Cardiac septum (tissue), 1 donor: ENCODE results near the gene DECR2. TPM values are rescaled to one million over a fixed set of nuclear protein-coding genes. Genes with fewer than 3 reads are reported as not detected.
A peak's percentile ranks its signal among the peaks of the same experiment; 100 is the strongest.

Source experiments
- DNase-seq: peaks from one replicate; pipeline ENCODE4 v3.0.0-alpha.2; 2020; ENCODE audit warnings: low spot score
- intact Hi-C: fragments of 100-400 bp; cut with DNase I; formaldehyde crosslinking; loops from one replicate; pipeline ENCODE4 v1.14.0; 2022
- total RNA-seq: library from RNA; stranded (reverse); fragmentation: NEBNext Ultra II Directional; extraction: Animal tissue kit (Norgen Biotek cat#: 25700); gene quantifications from one replicate; pipeline ENCODE4 v1.2.1, GENCODE V29; 2021
- donor health status: DM: no; HTN: no; CAD: no.

Gene DECR2
- total RNA-seq, 1 donor from 2014 or later: 11.6 TPM

DNA sequence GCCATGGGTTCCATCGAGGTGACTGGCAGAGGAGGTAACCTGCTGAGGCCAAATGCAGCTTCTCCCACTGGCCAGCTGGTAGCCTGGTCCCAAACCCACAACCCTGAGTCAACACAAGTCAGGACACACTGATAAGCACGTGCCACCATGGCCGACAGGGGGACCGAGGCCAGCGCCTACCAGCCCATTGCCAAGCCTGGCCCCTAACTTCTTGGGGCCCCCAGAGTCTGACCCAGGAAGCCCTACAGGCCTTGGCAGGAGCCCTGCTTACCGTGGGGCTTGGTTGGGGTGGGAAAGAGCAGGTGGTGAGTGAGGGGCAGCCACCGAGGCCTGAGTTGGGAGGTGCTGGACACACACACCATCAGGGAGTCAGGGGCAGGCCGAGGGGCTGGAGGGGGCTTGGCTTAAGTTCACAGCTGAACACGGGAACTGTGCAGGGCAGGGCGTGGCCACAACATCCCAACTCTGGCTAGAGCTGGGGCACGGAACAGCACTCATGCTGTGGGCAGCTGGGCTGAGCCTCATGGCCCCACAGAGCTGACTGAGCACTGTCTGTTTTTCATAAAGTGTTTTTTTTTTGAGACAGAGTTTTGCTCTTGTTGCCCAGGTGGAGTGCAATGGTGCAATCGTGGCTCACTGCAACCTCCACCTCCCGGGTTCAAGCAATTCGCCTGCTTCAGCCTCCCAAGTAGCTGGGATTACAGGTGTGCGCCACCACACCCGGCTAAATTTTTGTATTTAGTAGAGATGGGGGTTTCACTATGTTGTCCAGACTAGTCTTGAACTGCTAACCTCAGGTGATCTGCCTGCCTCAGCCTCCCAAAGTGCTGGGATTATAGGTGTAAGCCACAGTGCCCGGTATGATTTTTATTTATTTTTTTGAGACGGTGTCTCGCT, 36.8 kb upstream of the DECR2 start:
- no peak for DNase-seq
- intact Hi-C loops: no loop called here

DNA sequence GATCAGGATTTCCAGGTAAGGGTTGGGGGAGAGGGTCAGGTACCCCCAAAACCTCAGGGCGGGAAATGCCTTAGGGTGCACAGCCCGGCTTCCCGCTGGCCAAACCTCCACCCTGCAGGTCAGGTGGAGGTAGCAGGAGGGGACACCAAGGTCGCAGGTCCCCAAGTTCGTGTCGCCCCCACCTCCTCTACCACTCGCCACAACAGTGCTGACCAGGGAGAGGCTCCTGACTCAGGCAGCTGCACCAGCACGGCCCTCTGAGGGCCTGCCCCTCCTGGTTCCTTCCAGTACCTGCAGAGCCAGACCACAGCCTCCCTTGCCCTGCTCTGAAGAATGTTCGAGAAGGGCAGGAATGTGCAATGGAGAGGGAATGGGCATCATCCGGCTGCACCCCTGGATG, 35.2 kb upstream of the DECR2 start:
- intact Hi-C loops: no loop called here
- DNase-seq: no peak

DNA sequence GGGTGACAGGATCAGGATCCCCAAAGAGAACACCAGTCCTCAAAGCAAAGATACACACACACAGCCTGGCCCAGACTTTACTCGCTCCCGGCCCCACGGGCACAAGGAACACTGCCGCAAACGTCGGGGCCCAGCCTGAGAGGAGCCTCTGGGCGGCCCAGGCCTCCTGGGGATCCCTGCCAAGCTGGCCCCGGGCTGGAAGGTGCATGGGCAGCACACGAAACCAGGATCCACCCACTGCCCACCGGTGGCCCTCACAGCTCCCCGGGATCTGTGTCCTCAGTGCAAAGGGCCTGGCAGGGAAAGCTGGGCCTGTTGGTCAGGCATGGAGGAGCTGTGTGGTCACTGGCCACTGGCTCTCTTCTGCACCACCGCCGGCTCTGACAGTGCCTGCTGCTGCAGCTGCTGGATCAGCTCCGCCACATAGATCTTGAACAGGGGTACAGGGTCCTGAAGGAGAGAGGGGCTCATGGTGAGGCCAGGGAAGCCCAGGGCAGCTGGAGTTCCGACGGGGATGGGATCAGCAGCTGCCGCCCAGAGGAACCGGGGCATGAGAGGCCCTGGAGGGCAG, 34.3 kb upstream of the DECR2 start:
- DNase-seq: no peak
- intact Hi-C loops: no loop called here

DNA sequence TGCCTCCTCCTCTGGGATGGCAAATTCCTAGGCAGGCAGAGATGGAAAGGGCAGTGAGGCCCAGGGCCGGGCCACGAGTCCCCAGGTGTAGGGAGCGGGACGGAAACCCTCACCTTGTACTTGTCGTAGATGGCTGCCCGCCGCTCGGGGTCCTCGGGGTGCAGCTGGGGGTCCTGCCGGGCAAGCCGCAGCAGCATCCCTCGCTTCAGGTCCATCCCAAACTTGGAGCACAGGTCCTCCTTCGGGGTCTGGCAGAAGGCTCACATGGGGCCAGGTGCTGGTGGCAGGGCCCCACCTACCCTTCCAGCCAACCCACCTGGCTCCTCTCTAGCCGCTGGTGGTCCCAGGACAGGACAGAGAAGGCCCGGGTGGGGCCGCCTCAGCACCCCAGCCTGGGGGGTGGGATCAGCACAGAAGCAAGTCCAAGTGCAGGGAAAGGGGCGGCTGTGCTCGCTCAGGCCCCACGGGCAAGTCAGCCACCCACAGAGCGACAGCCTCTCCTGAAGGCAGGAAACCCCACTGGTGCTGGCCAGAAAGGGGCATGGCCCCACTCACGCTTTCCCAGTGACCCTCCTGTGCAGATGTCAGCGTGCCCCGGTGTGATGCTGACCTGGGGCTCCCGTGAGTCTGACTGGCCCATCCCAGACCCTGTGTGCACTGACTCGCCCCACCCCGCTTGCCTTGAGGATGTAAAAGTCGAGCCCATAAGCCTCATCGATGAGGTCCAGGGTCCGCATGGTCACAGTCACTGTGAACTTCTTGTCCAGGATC, 33.1 kb upstream of the DECR2 start:
- no peak for DNase-seq
- intact Hi-C loops: no loop called here

DNA sequence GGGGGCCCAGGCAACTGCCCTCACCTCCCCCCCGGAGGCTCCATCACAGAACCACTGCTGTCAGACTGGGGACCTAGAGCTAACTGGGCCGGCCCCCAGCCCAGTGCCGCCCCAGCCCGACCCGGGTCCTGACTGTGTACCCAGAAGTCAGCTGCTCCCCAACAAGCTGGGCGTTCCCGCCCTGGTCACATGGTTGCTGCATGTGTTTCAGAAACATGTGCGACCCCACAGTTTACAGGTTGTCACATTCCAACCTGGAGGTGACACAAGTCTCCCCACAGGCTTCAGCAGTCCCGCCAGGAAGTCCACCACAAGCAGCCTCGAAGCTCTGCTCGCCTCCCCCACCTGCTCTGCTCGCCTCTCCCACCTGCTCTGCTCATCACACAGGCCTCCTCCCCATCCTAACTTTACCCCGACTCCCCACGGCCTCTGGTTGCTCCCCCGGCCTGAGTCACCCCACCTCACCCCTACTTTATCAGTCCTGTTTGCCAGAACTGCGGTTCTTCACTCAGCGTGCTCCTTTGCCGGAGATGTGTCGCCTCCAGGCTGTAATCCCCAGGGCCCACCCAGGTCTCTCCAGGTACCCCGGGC, 32.3 kb upstream of the DECR2 start:
- intact Hi-C loops: no loop called here
- DNase-seq: no peak

DNA sequence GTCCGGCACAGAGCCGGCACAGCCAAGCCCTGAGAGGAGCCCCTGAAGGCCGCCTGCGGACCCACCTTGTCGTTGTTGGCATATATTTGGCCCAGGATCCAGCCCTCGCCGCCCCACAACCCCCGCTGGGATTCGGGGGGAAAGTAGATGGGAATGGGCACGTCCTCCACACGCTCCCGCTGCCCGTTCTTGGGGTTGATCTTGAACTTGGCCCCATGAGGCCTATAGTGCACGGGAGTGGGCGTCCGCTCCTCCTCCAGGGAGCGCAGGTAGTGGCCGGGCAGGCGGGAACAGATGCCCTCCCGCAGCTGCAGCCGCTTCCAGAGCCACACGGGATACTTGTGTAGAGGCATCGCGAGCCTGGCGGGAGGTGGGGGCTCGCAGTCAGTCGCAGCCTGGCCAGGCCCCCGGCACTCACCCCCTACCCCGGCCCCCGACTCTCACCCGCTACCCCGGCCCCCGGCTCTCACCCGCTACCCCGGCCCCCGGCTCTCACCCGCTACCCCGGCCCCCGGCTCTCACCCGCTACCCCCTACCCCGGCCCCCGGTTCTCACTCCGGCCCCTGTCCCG, 31.7 kb upstream of the DECR2 start:
- intact Hi-C loops: no loop called here
- no peak for DNase-seq

DNA sequence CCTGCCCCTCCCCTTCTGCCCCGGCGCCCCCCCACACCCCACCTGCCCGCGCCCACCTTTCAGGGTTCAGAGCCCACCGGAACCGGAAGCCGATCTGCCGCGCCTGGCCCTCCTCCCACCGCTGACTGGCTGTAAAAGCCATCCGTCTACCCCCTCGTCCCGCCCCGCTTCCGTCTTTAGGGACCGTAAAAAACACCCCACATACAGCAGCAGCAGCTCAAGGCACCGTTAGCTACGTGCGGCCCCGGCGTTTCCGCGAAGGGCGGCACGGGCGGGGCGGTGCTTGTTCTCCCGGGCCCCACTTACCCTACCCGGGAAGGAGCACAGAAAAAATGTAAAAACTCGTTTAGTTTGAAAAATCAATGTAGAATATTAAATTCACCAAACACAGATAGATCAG, 31.2 kb upstream of the DECR2 start, which contains the start of gene MRPL28:
TSS of gene MRPL28 (minus strand) at position 96 of the 400 bp plus-strand sequence. CDS start 320 bp downstream, outside the sequence.
- DNase-seq: peak; percentile 96
- intact Hi-C loops: no loop called here

DNA sequence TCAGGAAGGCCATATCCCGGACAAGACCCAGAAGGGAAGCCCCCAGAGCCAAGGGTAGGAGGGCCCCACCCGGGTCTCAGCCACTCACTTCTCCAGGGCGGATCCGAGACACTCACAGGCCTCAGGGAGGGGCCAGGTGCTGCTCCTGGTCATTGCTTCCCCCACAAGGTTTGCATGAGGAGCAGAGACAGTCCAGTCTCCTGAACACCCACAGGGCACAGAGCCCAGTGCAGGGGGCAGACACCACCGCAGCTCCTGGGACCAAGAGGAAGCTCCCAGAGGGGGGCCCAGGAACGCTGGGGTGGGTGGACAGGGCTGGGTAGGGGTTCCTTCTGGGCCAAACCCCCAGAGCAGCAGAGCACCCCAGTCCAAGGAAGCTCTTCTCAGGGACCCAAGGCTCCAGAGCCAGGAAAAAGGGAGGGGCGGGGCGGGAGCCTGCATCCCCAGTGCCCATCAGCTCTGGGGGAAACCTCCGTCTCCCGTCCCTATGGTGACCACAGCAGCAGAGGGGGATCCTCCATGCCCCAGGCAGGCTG, 30.6 kb upstream of the DECR2 start:
- no peak for DNase-seq
- intact Hi-C loops: no loop called here

DNA sequence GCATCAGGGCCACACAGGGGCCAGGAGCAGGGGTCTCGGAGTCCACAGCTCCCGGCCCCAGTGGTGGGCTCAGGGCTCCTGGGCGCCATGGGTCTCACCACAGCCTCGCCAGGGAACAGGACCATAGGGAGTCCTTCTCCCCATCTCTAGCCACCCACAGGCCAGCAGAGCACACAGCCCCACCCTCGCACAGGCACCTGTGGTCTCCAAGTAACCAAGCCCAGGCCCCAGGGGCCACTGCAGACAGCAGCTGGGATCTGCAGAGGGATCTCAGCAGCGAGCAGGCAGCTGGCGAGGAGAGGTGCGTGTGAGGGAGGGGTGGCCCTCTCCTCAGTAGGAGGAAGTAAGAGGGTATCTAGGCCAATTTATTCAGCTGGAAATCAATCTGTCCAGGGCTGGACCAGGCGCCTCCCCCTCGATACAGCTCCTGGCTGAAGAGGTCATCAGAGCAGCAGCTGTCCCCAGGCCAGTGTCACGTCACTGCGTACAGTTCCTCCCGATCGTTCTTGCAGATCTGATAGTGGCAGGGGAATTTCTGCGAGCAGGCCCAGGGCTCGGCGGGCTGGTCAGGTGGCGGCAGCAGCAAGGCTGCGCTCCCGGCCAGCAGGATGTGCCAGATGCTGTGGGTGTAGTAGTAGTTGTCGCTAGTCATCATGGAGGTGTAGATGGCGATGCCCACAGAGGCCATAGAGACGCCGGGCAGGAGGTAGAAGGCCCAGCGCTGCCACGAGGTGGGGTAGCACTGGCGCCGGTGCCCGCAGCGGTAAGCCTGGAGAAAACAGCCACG, 30.0 kb upstream of the DECR2 start:
- no peak for DNase-seq
- intact Hi-C loops: no loop called here

DNA sequence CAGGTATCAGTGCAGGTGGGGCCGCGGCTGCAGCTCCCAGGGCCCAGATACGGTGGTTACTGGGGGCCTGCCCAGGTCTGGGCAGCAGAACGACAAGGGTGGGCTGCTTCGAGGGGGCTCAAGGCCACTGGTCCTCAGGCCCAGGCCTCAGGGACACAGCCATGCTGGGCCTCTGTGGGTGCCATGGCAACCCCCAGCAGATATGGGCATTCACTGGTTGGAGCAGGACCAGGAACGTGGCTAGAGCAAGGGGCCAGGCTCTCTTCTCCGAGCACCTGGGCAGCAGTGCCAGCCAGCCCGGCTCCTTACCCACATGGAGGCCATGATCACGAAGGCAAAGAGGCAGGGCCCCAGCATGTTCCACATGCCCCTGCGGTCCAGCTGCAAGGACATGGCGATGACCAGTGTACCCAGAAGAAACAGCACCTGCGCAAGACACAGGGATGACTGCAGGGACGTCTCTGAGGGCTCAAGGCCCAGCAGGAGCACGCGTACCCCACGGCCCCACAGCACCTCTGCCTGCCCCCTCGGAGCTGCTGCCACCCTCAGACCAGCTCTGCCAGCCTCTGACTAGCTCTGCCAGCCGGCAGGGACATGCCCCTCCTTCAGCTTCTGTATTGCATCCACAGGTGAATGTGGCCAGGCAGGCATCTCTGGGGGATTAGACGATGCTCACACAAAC, 29.2 kb upstream of the DECR2 start:
- no peak for DNase-seq
- intact Hi-C loops: no loop called here

DNA sequence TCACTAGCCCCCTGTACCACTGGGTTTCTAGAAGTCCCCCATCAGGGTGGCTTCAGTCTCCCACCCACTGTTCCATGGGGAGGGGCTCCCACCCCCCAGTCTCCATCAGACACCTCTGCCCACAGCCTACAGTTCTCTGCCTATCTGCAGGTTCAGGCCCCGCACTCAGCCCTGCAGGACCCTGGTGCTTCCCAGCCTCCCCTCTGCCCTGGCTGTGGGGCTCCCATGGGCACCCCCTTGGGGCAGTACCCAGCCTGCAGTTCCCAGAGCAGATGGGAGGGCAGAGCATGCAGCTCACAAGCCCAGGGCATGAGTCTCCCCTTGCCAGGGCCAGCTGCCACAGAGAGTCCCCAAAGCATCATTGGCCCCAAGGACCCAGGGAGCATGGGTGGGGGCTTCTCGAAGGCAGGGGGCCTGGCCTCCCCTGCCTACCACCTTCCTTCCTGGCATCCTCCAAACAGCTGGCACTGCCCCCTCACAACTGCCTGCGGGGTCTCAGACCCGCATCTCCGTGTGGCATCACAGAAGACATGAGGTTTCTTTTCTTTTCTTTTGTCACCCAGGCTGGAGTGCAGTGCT, 28.6 kb upstream of the DECR2 start:
- DNase-seq: no peak
- intact Hi-C loops: no loop called here

DNA sequence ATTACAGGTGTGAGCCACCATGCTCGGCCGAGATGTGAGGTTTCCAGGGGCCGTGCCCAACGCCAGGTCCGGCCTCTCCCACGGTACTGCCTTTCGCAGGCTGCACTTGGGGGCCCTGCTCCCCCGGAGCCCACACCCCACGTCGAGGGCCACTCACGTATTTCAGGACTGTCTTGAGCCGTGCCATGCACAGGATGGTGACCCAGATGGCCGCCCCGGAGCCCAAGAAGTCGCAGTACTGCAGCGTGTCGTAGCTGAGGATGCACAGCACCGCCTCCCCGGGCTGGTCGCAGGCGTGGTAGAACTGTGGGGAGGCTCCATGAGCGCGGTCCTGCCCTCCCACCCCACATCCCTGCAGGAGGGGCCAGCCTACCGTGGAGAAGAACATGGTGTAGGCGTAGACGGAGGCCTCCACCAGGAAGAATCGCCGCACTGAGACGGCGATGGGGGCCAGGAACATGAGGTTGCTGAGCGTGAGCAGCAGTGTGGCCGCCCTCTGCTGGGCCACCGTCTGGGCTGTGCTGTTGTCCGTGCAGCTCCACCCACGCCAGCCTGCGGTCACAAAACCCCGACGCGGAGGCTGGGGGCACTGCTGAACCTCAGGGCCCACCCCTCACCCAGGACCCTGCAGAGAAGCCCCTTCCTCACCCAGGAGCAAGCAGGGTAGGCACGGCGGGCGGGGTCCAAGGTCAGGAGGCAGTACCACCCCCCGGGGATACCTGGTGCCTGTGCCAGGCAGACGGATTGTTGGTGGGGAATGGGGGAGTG, 27.7 kb upstream of the DECR2 start:
- DNase-seq: no peak
- intact Hi-C loops: no loop called here

DNA sequence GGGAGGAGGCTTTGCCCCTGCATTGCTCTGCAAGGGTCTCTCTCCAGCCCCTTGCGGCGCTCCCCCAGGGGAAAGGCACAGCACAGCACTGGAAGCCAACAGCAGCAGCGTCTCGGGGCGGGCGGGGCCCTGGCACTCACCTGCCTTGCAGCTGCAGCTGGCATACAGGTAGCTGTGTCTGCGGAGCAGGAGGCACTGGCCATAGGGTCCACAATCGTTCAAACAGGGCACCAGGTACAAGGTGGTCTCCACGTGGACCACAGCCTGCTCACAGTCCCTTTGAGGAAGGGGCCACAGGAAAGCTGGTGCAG, 27.1 kb upstream of the DECR2 start:
- intact Hi-C loops: no loop called here
- no peak for DNase-seq

DNA sequence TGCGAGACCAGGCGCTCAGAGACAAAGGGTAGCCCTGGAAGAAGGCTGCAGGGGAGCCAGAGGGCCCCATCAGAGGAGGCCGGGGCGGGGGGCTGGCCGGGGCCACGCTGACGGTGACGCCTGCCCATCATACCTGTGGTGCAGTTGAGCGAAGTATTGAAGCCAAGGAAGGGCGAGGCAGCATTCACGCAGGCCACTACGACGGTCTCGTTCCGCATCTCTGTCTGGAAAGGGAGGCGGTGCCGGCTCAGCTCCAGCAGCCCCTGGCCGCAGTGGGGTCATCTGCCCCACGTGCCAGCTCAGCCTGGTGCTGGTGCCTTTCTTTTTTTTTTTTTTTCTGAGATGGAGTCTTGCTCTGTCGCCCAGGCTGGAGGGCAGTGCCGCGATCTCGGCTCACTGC, 26.5 kb upstream of the DECR2 start:
- DNase-seq: no peak
- intact Hi-C loops: no loop called here

DNA sequence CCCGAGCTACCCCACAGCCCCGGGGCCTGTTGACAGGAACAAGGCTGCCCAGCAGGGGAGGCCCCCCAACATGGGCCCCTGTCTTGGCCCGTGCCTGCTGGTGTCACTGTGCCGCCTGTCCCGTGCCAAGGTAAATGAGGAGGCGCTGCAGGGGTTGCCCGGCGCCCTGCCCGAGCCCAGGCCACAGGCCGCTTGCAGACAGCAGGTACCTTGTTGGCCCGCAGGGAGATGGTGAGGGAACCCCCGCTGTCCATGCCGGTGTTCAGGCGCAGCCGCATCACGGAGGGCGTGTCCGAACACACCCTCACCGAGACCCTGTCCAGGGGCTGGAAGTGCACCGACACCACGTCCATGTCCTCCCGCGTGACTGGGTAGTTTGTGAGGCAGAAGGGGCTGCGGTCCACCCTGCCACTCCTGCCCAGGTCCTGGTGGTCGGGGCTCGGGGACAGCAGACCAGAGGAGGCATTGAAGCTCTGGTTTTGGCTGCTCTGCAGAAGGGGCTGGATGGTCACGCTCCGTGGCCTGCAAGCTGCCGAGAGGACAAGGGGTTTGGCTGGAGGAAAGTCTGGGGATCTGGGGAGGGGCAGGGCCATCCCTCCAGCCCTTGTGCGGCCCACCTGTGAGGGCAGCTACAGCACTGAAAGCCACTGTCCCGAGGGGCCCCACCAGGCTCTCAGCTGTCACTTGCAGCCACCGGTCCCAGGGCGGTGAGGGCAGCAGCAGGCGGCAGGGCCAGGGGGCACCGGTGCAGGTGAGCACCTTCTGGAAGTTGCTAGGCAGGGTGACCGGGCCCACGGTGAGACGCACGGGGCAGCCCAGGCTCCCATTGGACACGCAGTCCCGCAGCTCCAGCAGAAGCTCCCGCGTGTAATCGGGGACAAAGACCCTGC, 25.5 kb upstream of the DECR2 start:
- intact Hi-C loops: no loop called here
- no peak for DNase-seq

DNA sequence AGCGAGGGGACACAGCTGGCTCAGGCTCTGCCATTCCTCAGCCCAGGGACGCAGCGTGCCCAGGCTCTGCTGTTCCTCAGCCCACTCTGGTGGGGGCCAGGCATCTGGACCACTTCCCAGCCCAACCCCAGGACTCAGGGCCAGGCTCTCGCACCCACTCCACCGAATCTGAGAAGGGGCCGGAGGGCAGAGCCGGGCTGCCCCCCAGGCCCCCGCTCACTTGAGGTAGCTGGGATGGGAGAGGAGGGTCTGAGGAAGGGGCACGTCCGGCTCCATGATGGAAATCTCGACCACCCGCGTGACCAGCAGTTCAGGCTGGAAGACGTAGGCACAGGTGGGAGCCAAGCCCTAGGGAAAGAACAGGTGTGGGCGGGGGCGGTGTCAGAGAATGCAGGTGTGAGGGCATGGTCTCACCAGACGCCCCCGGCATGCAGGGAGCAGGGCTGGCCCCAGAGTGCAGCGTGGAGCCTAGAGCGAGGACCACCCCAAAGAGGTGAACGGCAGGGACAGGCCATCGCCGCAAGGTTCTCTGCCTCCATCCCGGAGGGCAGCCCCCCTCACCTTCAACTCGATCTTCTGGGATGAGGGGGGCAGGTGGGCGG, 24.8 kb upstream of the DECR2 start:
- DNase-seq: no peak
- intact Hi-C loops: no loop called here
